HCT116 (cell line): Measurements from ENCODE around the gene EFNB2. TPM values are rescaled to one million over a fixed set of nuclear protein-coding genes. Genes with fewer than 3 reads are reported as not detected.

Experiments
- ATAC-seq: fragments of 200-7000 bp; cut with Tn5 transposase; 2 replicates; pipeline ENCODE4 v1.9.1; 2020; ENCODE audit warnings: mild to moderate bottlenecking, moderate library complexity
- BruUV-seq: library from RNA; stranded (reverse); fragments of 400-500 nt; replicated peaks from 2 replicates; lab custom pipeline; 2021; lab: Mats Ljungman, UMichigan
- CTCF ChIA-PET: fragments of 300-600 bp; sonication (Branson Sonifier 250); formaldehyde crosslinking; loops from one replicate; lab custom pipeline; 2021; ENCODE audit warnings: antibody characterized with exemption; lab: Charles Lee
- POLR2A ChIA-PET: fragments of 300-600, 350-600 bp; sonication (Branson Sonifier 250); formaldehyde crosslinking; loops from one replicate; lab custom pipeline; 2021; ENCODE audit warnings: antibody characterized with exemption; lab: Charles Lee
- RAD21 ChIA-PET, 2 experiments: fragments of 300-600 bp; sonication (Branson Sonifier 250); formaldehyde crosslinking; loops; one replicate each; lab custom pipeline; 2023; ENCODE audit warnings: low total read pairs in 2 of 2; ENCODE audit not compliant: uncharacterized antibody in 2 of 2, unreplicated experiment in 2 of 2, low non-redundant PET in 1 of 2; lab: Charles Lee
- DNase-seq: peaks from one replicate; pipeline ENCODE4 v3.0.0-alpha.2; 2010; ENCODE audit warnings: low read depth, low spot score
- H2AFZ ChIP-seq: fragments of 200-600 bp; shearing (Covaris generic), sonication (generic); 2 replicates; pipeline ENCODE4 v1.6.1; 2017; ENCODE audit warnings: low read depth, mixed run types, mixed read lengths, antibody characterized with exemption, low read length; ENCODE audit not compliant: poor library complexity, severe bottlenecking
- H3K27ac ChIP-seq: 2 replicates; pipeline ENCODE4 v1.5.1; 2012; ENCODE audit warnings: low read depth, low read length
- H3K27me3 ChIP-seq: fragments of 200-600 bp; sonication (generic); 2 replicates; pipeline ENCODE4 v1.6.1; 2016; ENCODE audit warnings: mixed run types, low read length, mixed read lengths; ENCODE audit not compliant: insufficient read depth
- H3K36me3 ChIP-seq, 2 experiments: fragments of 200-500 bp in 1 of 2; fragments of 200-600 bp in 1 of 2; sonication (Bioruptor generic) in 1 of 2; sonication (generic) in 1 of 2; 2 replicates each; pipeline versions ENCODE4 v1.5.1 to v1.6.1; 2014 to 2016; ENCODE audit warnings: low read length in 2 of 2, inconsistent platforms in 1 of 2, mixed read lengths in 1 of 2, mixed run types in 1 of 2; ENCODE audit not compliant: insufficient read depth in 2 of 2, control insufficient read depth in 1 of 2
- H3K4me1 ChIP-seq, 2 experiments: fragments of 200-600 bp in 1 of 2; sonication (generic) in 1 of 2; 2 replicates each; pipeline versions ENCODE4 v1.5.1 to v1.6.1; 2012 to 2017; ENCODE audit warnings: low read length in 2 of 2, inconsistent platforms in 1 of 2, mild to moderate bottlenecking in 1 of 2, mixed read lengths in 1 of 2, mixed run types in 1 of 2, moderate library complexity in 1 of 2; ENCODE audit not compliant: insufficient read depth in 2 of 2, control insufficient read depth in 1 of 2
- H3K4me2 ChIP-seq: fragments of 200-600 bp; sonication (generic); 2 replicates; pipeline ENCODE4 v1.6.1; 2017; ENCODE audit warnings: mixed run types, low read length, mixed read lengths
- H3K4me3 ChIP-seq, 2 experiments: fragments of 200-600 bp in 1 of 2; sonication (generic) in 1 of 2; replicated peaks in 1 of 2; 2 replicates each; pipeline ENCODE4 v1.5.1; 2011 to 2016; ENCODE audit warnings: low read length in 2 of 2, control low read depth in 1 of 2, low read depth in 1 of 2, mild to moderate bottlenecking in 1 of 2, mixed read lengths in 1 of 2, mixed run types in 1 of 2
- H3K79me2 ChIP-seq: fragments of 200-600 bp; sonication (generic); 2 replicates; pipeline ENCODE4 v1.6.1; 2017; ENCODE audit warnings: mild to moderate bottlenecking, mixed run types, low read length, moderate library complexity, mixed read lengths; ENCODE audit not compliant: insufficient read depth
- H3K9ac ChIP-seq: fragments of 200-600 bp; sonication (generic); 2 replicates; pipeline ENCODE4 v1.6.1; 2016; ENCODE audit warnings: low read length, mixed read lengths
- H3K9me2 ChIP-seq: fragments of 200-600 bp; sonication (generic), shearing (Covaris generic); 2 replicates; pipeline ENCODE4 v1.6.1; 2017; ENCODE audit warnings: mixed run types, mild to moderate bottlenecking, moderate library complexity; ENCODE audit not compliant: insufficient read depth
- H3K9me3 ChIP-seq, 2 experiments: fragments of 200-500 bp in 1 of 2; fragments of 200-600 bp in 1 of 2; sonication (Bioruptor generic) in 1 of 2; sonication (generic) in 1 of 2; 2 replicates each; pipeline ENCODE4 v1.6.1; 2014 to 2017; ENCODE audit warnings: low read length in 2 of 2, mixed read lengths in 2 of 2, inconsistent platforms in 1 of 2, low read depth in 1 of 2, mild to moderate bottlenecking in 1 of 2, mixed run types in 1 of 2, moderate library complexity in 1 of 2; ENCODE audit not compliant: control insufficient read depth in 1 of 2, insufficient read depth in 1 of 2
- H4K20me1 ChIP-seq: fragments of 200-600 bp; sonication (generic), shearing (Covaris generic); 2 replicates; pipeline ENCODE4 v1.6.1; 2017; ENCODE audit warnings: mixed run types, mild to moderate bottlenecking, moderate library complexity; ENCODE audit not compliant: insufficient read depth
- CBX3 ChIP-seq: IDR thresholded peaks from 2 replicates; pipeline ENCODE4 v1.6.1; 2012; ENCODE audit warnings: low read depth
- CEBPB ChIP-seq: IDR thresholded peaks from 2 replicates; pipeline ENCODE4 v1.6.1; 2012; ENCODE audit warnings: low read depth
- FOSL1 ChIP-seq: IDR thresholded peaks from 2 replicates; pipeline ENCODE4 v1.6.1; 2012; ENCODE audit warnings: low read depth
- REST ChIP-seq: IDR thresholded peaks from 2 replicates; pipeline ENCODE4 v1.6.1; 2012; ENCODE audit warnings: low read depth
- SRF ChIP-seq: IDR thresholded peaks from 2 replicates; pipeline ENCODE4 v1.6.1; 2012; ENCODE audit warnings: low read depth
- ZFX ChIP-seq: fragments of 450-650 bp; IDR thresholded peaks from 2 replicates; pipeline ENCODE4 v1.6.1; 2017
- ZNF274 ChIP-seq: fragments of 200-500 bp; sonication (Bioruptor generic); IDR thresholded peaks from 2 replicates; pipeline ENCODE4 v1.6.1; 2014; ENCODE audit warnings: mild to moderate bottlenecking, low read depth, low read length, inconsistent platforms
- intact Hi-C: fragments of 100-400 bp; cut with micrococcal nuclease; formaldehyde crosslinking; loops from 2 replicates; pipeline ENCODE4 v1.10.0; 2022
- total RNA-seq: library from RNA; stranded (reverse); gene quantifications from one replicate; pipeline ENCODE4 v1.2.1, GENCODE V29; 2021; ENCODE audit not compliant: unreplicated experiment
- TF ChIP-seq, protein P1 (sequence below): IDR thresholded peaks from 2 replicates; pipeline ENCODE4 v1.6.1; 2012

EFNB2 gene
- total RNA-seq, 1 experiment from 2014 or later: 30.9 TPM

GRCh38 chr13:106560821-106561220, 25.4 kb upstream of the EFNB2 start:
- no peak for ATAC-seq
- Histone ChIP-seq H3K4me1 (peaks cover 4 to 8% of the 10 kb centered on the region in 2 experiments; a peak in 3 of 4 replicates), H3K79me2 (peaks cover 100% of the 10 kb centered on the region), H4K20me1 (peaks cover 64% of the 10 kb centered on the region; the same call in 1 of the 2 replicates), H3K9me2 (no peaks in the 10 kb centered on the region), H3K9me3 (no peaks in the 10 kb centered on the region), H3K4me3 (no peak overlapping the region), H3K36me3 (peaks cover 35% of the 10 kb centered on the region in 2 experiments)
- no TSS peak for BruUV-seq
- POLR2A ChIA-PET: no interaction called here
- no peak for TF ChIP-seq CEBPB
- no peak for TF ChIP-seq CBX3
- no peak for TF ChIP-seq ZFX
- TF ChIP-seq, protein P1, sequence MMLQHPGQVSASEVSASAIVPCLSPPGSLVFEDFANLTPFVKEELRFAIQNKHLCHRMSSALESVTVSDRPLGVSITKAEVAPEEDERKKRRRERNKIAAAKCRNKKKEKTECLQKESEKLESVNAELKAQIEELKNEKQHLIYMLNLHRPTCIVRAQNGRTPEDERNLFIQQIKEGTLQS: no peak
- no peak for TF ChIP-seq FOSL1
- TF ChIP-seq ZNF274: no peak
- no peak for TF ChIP-seq SRF
- no peak for TF ChIP-seq REST
- TF ChIP-seq, all 23 proteins: peak for 0
- Histone ChIP-seq H3K27ac (no peak overlapping the region), H3K9ac (no peak overlapping the region), H2AFZ (no peak overlapping the region), H3K4me2 (no peak overlapping the region), H3K27me3 (no peaks in the 10 kb centered on the region)
- no peak for DNase-seq
- RAD21 ChIA-PET: no interaction called here
- intact Hi-C loops: no loop called here
- CTCF ChIA-PET: no interaction called here
